ENCODE measurements around the gene PHKB.
"Not testable (repeated sequence)": the region's sequence is repeated elsewhere in the genome, so short reads cannot be mapped to it uniquely, and the experiment has no call there.

PHKB gene

GRCh38 chr16:47460711-47461597, at the start of gene PHKB, which contains the start of gene ITFG1:
PHKB (plus strand) TSS chr16:47461331; CDS start chr16:47461351, 20 bp downstream.
ITFG1 (minus strand) TSS chr16:47461063; CDS start chr16:47461045, 18 bp downstream.
- DNase-seq (ENCODE audit: low read depth in 2 of 2): peak; percentile 91 to 94

GRCh38 chr16:47413041-47413440, 48.1 kb upstream of the PHKB start:
- no peak for DNase-seq (ENCODE audit: low read depth in 2 of 2)

GRCh38 chr16:47416869-47417268, 44.3 kb upstream of the PHKB start:
- DNase-seq (ENCODE audit: low read depth in 2 of 2): no peak

GRCh38 chr16:47424846-47425245, 36.3 kb upstream of the PHKB start:
- no peak for DNase-seq (ENCODE audit: low read depth in 2 of 2)

- no peak for DNase-seq (ENCODE audit: low read depth in 2 of 2)
Measured at GRCh38 chr16:47426806-47427205, 34.3 kb upstream of the PHKB start.

- no peak for DNase-seq (ENCODE audit: low read depth in 2 of 2)
Measured at GRCh38 chr16:47431960-47432359, 29.2 kb upstream of the PHKB start.

- not testable (repeated sequence) for DNase-seq (ENCODE audit: low read depth in 2 of 2)
Measured at GRCh38 chr16:47434274-47434673, 26.9 kb upstream of the PHKB start.

- DNase-seq (ENCODE audit: low read depth in 2 of 2): not testable (repeated sequence)
Measured at GRCh38 chr16:47440066-47440465, 21.1 kb upstream of the PHKB start.

GRCh38 chr16:47442884-47443283, 18.2 kb upstream of the PHKB start:
- not testable (repeated sequence) for DNase-seq (ENCODE audit: low read depth in 2 of 2)

- DNase-seq (ENCODE audit: low read depth in 2 of 2): no peak
Measured at GRCh38 chr16:47446431-47446830, 14.7 kb upstream of the PHKB start.

- no peak for DNase-seq (ENCODE audit: low read depth in 2 of 2)
Measured at GRCh38 chr16:47448830-47449575, 12.1 kb upstream of the PHKB start.

GRCh38 chr16:47449788-47450187, 11.3 kb upstream of the PHKB start:
- no peak for DNase-seq (ENCODE audit: low read depth in 2 of 2)

GRCh38 chr16:47458331-47458730, 2.8 kb upstream of the PHKB start:
- DNase-seq (ENCODE audit: low read depth in 2 of 2): no peak

- no peak for DNase-seq (ENCODE audit: low read depth in 2 of 2)
Measured at GRCh38 chr16:47459603-47460002, 1.5 kb upstream of the PHKB start.

GRCh38 chr16:47460359-47460710, 796 bp upstream of the PHKB start:
- DNase-seq (ENCODE audit: low read depth in 2 of 2): no peak

GRCh38 chr16:47461598-47462266, 601 bp downstream of the PHKB start:
- no peak for DNase-seq (ENCODE audit: low read depth in 2 of 2)

GRCh38 chr16:47463771-47464624, 2.9 kb downstream of the PHKB start:
- DNase-seq (ENCODE audit: low read depth in 2 of 2): no peak

- DNase-seq (ENCODE audit: low read depth in 2 of 2): no peak
Measured at GRCh38 chr16:47465919-47466630, 4.9 kb downstream of the PHKB start.

GRCh38 chr16:47467501-47467900, 6.4 kb downstream of the PHKB start:
- no peak for DNase-seq (ENCODE audit: low read depth in 2 of 2)

- not testable (repeated sequence) for DNase-seq (ENCODE audit: low read depth in 2 of 2)
Measured at GRCh38 chr16:47468070-47468689, 7.0 kb downstream of the PHKB start.

All from stimulated activated CD8-positive, alpha-beta memory T cell treated with anti-CD3 and anti-CD28 coated beads, Interleukin-7, amount 100 ng/mL, for 1 hour (primary cell).